OCI-LY7 (cell line): ENCODE data around the gene SELENOW. TPM values are rescaled to one million over a fixed set of nuclear protein-coding genes. Genes with fewer than 3 reads are reported as not detected.

Experiments used
- BruUV-seq: library from RNA; stranded (reverse); fragments of 400-500 nt; replicated peaks from 2 replicates; lab custom pipeline; 2021; lab: Mats Ljungman, UMichigan
- CTCF ChIA-PET: fragments of 300-600 bp; sonication (Branson Sonifier 250); formaldehyde crosslinking; loops from one replicate; lab custom pipeline; 2022; ENCODE audit warnings: antibody characterized with exemption; ENCODE audit not compliant: unreplicated experiment; lab: Charles Lee
- POLR2A ChIA-PET: fragments of 300-600 bp; sonication (Branson Sonifier 250); formaldehyde crosslinking; loops from one replicate; lab custom pipeline; 2022; ENCODE audit warnings: antibody characterized with exemption; lab: Charles Lee
- DNase-seq: peaks from one replicate; pipeline ENCODE4 v3.0.0-alpha.2; 2015; ENCODE audit warnings: low spot score
- H2AFZ ChIP-seq: fragments of 200-600 bp; sonication (generic), shearing (Covaris generic); 2 replicates; pipeline ENCODE4 v1.6.1; 2014; ENCODE audit warnings: mild to moderate bottlenecking, antibody characterized with exemption, low read length, moderate library complexity
- H3K27ac ChIP-seq: fragments of 200-600 bp; sonication (generic); 2 replicates; pipeline ENCODE4 v1.5.1; 2014; ENCODE audit warnings: mixed run types, low read depth, mild to moderate bottlenecking, moderate library complexity, low read length, inconsistent platforms; ENCODE audit not compliant: poor library complexity, severe bottlenecking
- H3K36me3 ChIP-seq: fragments of 200-600 bp; sonication (generic); 2 replicates; pipeline ENCODE4 v1.6.1; 2014; ENCODE audit warnings: mild to moderate bottlenecking, antibody characterized with exemption, low read length, moderate library complexity, mixed read lengths; ENCODE audit not compliant: insufficient read depth
- H3K4me1 ChIP-seq: fragments of 200-600 bp; sonication (generic); 2 replicates; pipeline ENCODE4 v1.5.1; 2014; ENCODE audit warnings: mild to moderate bottlenecking, low read length; ENCODE audit not compliant: insufficient read depth, poor library complexity, severe bottlenecking
- H3K4me2 ChIP-seq: fragments of 200-600 bp; sonication (generic); 2 replicates; pipeline ENCODE4 v1.6.1; 2014; ENCODE audit warnings: mild to moderate bottlenecking, low read length
- H3K4me3 ChIP-seq: fragments of 200-600 bp; sonication (generic); 2 replicates; pipeline ENCODE4 v1.5.1; 2014; ENCODE audit warnings: mild to moderate bottlenecking, low read depth, low read length; ENCODE audit not compliant: poor library complexity, severe bottlenecking
- H3K79me2 ChIP-seq: fragments of 200-600 bp; sonication (generic); 2 replicates; pipeline ENCODE4 v1.6.1; 2016; ENCODE audit warnings: low read depth, mild to moderate bottlenecking, low read length, moderate library complexity, mixed read lengths; ENCODE audit not compliant: insufficient read depth
- H3K9me2 ChIP-seq: fragments of 200-600 bp; sonication (generic); 2 replicates; pipeline ENCODE4 v1.6.1; 2016; ENCODE audit warnings: mild to moderate bottlenecking, low read length, mixed read lengths; ENCODE audit not compliant: insufficient read depth
- H3K9me3 ChIP-seq: fragments of 200-600 bp; sonication (generic); 2 replicates; pipeline ENCODE4 v1.6.1; 2014; ENCODE audit warnings: mild to moderate bottlenecking, mixed run types, low read length, mixed read lengths
- H4K20me1 ChIP-seq: fragments of 200-600 bp; sonication (generic); 2 replicates; pipeline ENCODE4 v1.6.1; 2014; ENCODE audit warnings: mild to moderate bottlenecking, antibody characterized with exemption, low read length, moderate library complexity, mixed read lengths; ENCODE audit not compliant: insufficient read depth
- EZH2phosphoT487 ChIP-seq: fragments of 200-600 bp; sonication (generic); IDR thresholded peaks from 2 replicates; pipeline ENCODE4 v1.6.1; 2018; ENCODE audit warnings: low read depth, borderline replicate concordance, mild to moderate bottlenecking, mixed run types, antibody characterized with exemption, low read length, moderate library complexity, mixed read lengths
- intact Hi-C: fragments of 100-400 bp; cut with micrococcal nuclease; formaldehyde crosslinking; loops from one replicate; pipeline ENCODE4 v1.10.0; 2022; ENCODE audit not compliant: unreplicated experiment
- total RNA-seq, 2 experiments: library from RNA; depleted of rRNA in 1 of 2; stranded (reverse); fragments of >200 nt in 1 of 2; shearing (Covaris generic) in 1 of 2; gene quantifications; 2 replicates each; pipeline ENCODE4 v1.2.3, GENCODE V29; 2014 to 2022
- TF ChIP-seq, protein P1 (sequence below): fragments of 200-600 bp; sonication (generic); conservative IDR thresholded peaks from 2 replicates; pipeline ENCODE4 v1.5.1; 2014; ENCODE audit warnings: mild to moderate bottlenecking, antibody characterized with exemption, low read length, moderate library complexity, mixed read lengths

The SELENOW gene
- total RNA-seq, 2 experiments from 2014 or later: 31.2 to 95.5 TPM

DNA sequence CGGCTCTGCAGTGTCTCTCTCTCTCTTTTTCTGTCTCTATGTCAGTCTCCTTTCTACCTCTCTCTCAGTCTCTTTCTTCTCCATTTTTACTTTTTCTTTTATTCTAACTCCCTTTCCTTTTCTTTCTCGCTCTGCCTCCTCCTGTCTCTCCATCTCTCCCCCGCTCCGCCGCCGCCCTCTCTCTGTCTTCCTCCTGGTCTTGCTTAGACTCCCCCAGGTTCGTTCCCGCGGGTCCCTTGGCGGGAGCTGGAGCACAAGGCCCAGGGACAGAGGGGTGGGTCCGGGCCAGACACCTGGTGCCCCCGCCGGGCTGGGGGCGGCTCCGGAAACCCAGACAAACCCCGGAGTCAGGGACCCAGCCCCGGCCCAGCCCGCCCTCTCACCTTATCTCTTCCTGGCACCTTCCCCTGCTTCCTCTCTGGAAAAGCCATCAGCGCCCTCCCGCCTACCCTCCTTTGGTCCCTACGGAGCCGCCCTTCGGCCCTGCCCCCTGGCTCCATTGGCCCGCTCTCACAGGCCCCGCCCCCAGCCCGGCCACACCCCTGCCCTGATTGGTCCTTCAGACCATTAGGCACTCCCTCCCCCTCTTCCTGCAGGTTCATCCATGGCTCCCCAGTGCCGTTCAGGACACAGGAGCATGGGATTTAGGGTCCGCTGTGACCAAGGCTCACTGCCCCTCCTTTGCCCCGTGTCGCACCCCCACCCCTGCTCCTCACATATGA is 48.5 kb upstream of the SELENOW start:
- Histone ChIP-seq H3K4me3 (no peak overlapping the region), H4K20me1 (no peaks in the 10 kb centered on the region), H3K4me2 (no peak overlapping the region), H3K9me3 (no peaks in the 10 kb centered on the region), H2AFZ (no peak overlapping the region), H3K9me2 (no peaks in the 10 kb centered on the region), H3K27ac (no peak overlapping the region), H3K4me1 (no peaks in the 10 kb centered on the region), H3K79me2 (no peaks in the 10 kb centered on the region), H3K36me3 (no peaks in the 10 kb centered on the region)
- BruUV-seq: no TSS peak
- intact Hi-C loops: no loop called here
- no peak for DNase-seq
- ChIA-PET POLR2A (no interaction called here), CTCF (no interaction called here)
- TF ChIP-seq EZH2phosphoT487: no peak
- TF ChIP-seq, protein P1, sequence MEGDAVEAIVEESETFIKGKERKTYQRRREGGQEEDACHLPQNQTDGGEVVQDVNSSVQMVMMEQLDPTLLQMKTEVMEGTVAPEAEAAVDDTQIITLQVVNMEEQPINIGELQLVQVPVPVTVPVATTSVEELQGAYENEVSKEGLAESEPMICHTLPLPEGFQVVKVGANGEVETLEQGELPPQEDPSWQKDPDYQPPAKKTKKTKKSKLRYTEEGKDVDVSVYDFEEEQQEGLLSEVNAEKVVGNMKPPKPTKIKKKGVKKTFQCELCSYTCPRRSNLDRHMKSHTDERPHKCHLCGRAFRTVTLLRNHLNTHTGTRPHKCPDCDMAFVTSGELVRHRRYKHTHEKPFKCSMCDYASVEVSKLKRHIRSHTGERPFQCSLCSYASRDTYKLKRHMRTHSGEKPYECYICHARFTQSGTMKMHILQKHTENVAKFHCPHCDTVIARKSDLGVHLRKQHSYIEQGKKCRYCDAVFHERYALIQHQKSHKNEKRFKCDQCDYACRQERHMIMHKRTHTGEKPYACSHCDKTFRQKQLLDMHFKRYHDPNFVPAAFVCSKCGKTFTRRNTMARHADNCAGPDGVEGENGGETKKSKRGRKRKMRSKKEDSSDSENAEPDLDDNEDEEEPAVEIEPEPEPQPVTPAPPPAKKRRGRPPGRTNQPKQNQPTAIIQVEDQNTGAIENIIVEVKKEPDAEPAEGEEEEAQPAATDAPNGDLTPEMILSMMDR: no peak

DNA sequence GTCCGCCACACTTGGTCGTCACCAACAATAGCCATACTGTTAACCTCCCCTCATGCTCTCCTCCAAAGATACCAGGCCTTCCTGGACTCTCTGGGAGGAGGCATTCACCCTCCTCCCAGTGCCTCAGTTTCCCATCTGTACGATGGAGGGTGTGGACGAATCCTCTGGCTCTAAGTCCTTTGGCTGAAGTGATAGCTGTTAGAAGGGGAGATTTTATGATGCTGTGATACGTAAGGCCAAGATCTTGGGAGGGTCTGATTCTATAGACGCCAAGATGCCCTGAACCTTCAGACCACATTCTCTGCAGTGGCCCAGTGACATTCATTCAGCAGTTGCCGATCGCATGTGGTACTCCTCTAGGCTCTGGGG is 48.0 kb upstream of the SELENOW start:
- intact Hi-C loops: no loop called here
- Histone ChIP-seq H3K79me2 (no peaks in the 10 kb centered on the region), H3K9me3 (no peaks in the 10 kb centered on the region), H3K4me3 (no peak overlapping the region), H3K4me1 (no peaks in the 10 kb centered on the region), H4K20me1 (no peaks in the 10 kb centered on the region), H3K27ac (no peak overlapping the region), H3K9me2 (no peaks in the 10 kb centered on the region), H2AFZ (no peak overlapping the region), H3K36me3 (no peaks in the 10 kb centered on the region), H3K4me2 (no peak overlapping the region)
- TF ChIP-seq EZH2phosphoT487: no peak
- TF ChIP-seq, protein P1: no peak
- no peak for DNase-seq
- no TSS peak for BruUV-seq
- ChIA-PET CTCF (no interaction called here), POLR2A (no interaction called here)

- no TSS peak for BruUV-seq
- Histone ChIP-seq H3K9me3 (no peaks in the 10 kb centered on the region), H3K4me2 (no peak overlapping the region), H3K4me3 (no peak overlapping the region), H3K27ac (no peak overlapping the region), H2AFZ (no peak overlapping the region), H3K36me3 (no peaks in the 10 kb centered on the region), H4K20me1 (no peaks in the 10 kb centered on the region), H3K79me2 (no peaks in the 10 kb centered on the region), H3K4me1 (no peaks in the 10 kb centered on the region), H3K9me2 (no peaks in the 10 kb centered on the region)
- intact Hi-C loops: no loop called here
- POLR2A ChIA-PET: no interaction called here
- no peak for DNase-seq
- CTCF ChIA-PET: no interaction called here
- TF ChIP-seq, protein P1: no peak
- TF ChIP-seq EZH2phosphoT487: no peak
Measured at GRCh38 chr19:47730910-47731309, 47.6 kb upstream of the SELENOW start.
